Ectodermal cell (in vitro differentiated cells): ENCODE data around the gene CLDN5.
"Not testable (repeated sequence)": the region's sequence is repeated elsewhere in the genome, so short reads cannot be mapped to it uniquely, and the experiment has no call there.

Experiments used
- H3K27ac ChIP-seq: 2 replicates; pipeline ENCODE4 v1.7.0; 2013; ENCODE audit warnings: mild to moderate bottlenecking, low read depth, low read length; ENCODE audit not compliant: insufficient read depth, poor library complexity, severe bottlenecking
- H3K27me3 ChIP-seq: 2 replicates; pipeline ENCODE4 v1.7.0; 2013; ENCODE audit warnings: mild to moderate bottlenecking, low read length; ENCODE audit not compliant: insufficient read depth, control insufficient read depth, poor library complexity, severe bottlenecking
- H3K36me3 ChIP-seq: one replicate; pipeline ENCODE4 v1.7.0; 2013; ENCODE audit warnings: low read length; ENCODE audit not compliant: control insufficient read depth, insufficient read depth
- H3K4me1 ChIP-seq: one replicate; pipeline ENCODE4 v1.7.0; 2013; ENCODE audit warnings: low read length; ENCODE audit not compliant: control insufficient read depth, insufficient read depth
- H3K4me3 ChIP-seq: 2 replicates; pipeline ENCODE4 v1.7.0; 2013; ENCODE audit warnings: low read depth, low read length, control low read depth; ENCODE audit not compliant: insufficient read depth
- H3K9me3 ChIP-seq: 2 replicates; pipeline ENCODE4 v1.7.0; 2013; ENCODE audit warnings: mild to moderate bottlenecking, low read length, moderate library complexity; ENCODE audit not compliant: control insufficient read depth
- WGBS, 2 experiments: methylation state at CpG; one replicate each; pipeline ENCODE4 v1.1.7; 2013; ENCODE audit warnings: missing lambda C conversion rate in 2 of 2; 5-methylcytosine and 5-hydroxymethylcytosine counted together

Gene CLDN5

DNA sequence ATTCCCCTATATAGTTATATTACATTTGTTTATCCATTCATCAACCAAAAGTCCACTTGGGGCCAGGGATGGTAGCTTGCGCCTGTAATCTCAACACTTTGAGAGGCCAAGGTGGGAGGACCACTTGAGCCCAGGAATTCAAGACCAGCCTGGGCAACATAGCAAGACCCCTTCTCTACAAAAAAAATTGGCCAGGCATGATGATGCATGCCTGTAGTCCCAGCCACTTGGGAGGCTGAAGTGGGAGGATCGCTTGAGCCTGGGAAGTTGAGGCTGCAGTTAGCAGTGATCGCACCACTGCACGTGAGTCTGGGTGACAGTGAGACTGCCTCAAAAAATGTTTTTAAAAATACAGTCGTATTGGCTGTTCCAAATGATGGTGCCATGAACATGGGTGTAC lies 24.2 kb upstream of the CLDN5 start:
- H3K9me3 ChIP-seq, H3K27me3 ChIP-seq, H3K4me1 ChIP-seq, H3K36me3 ChIP-seq, H3K27ac ChIP-seq, H3K4me3 ChIP-seq: not testable (repeated sequence)
- WGBS, 2 experiments = 96 to 98% methylated on average over 5 of the region's 5 CpGs

DNA sequence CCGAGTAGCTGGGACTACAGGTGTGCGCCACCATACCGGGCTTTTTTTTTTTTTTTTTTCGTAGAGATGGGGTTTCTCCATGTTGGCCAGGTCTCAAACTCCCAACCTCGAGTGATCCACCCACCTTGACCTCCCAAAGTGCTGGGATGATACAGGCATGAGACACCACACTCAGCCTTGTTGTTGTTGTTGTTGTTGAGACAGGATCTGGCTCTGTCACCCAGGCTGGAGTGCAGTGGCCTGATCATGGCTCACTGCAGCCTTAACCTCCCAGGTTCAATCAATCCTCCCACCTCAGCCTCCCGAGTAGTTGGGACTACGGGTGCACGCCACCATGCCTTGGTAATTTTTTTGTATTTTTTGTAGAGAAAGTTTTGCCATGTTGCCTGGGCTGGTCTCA lies 23.4 kb upstream of the CLDN5 start:
- WGBS, 2 experiments = 95 to 96% methylated on average over 8 of the region's 8 CpGs
- Histone ChIP-seq H3K27ac (no peak overlapping the region), H3K27me3 (no peaks in the 10 kb centered on the region), H3K4me3 (no peak overlapping the region), H3K36me3 (no peaks in the 10 kb centered on the region), H3K9me3 (no peaks in the 10 kb centered on the region), H3K4me1 (no peaks in the 10 kb centered on the region)

DNA sequence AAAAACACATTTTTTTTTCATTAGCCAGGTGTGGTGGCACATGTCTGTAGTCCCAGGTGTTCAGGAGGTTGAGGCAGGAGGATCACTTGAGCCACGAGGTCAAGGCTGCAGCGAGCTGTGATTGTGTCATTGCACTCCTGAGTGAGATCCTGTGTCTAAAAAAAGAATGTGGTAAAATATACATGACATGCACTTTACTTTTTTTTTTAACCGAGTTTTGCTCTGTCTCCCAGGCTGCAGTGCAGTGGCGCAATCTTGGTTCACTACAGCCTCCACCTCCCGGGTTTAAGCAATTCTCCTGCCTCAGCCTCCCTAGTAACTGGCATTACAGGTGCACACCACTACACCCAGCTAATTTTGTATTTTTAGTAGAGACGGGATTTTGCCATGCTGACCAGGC lies 22.5 kb upstream of the CLDN5 start:
- no peaks in the 10 kb centered on the region for H3K9me3 ChIP-seq
- H3K27ac ChIP-seq = no peak overlapping the region
- no peaks in the 10 kb centered on the region for H3K4me1 ChIP-seq
- WGBS, 2 experiments = 84 to 86% methylated on average over 6 of the region's 6 CpGs
- no peak overlapping the region for H3K4me3 ChIP-seq
- no peaks in the 10 kb centered on the region for H3K27me3 ChIP-seq
- H3K36me3 ChIP-seq = no peaks in the 10 kb centered on the region

DNA sequence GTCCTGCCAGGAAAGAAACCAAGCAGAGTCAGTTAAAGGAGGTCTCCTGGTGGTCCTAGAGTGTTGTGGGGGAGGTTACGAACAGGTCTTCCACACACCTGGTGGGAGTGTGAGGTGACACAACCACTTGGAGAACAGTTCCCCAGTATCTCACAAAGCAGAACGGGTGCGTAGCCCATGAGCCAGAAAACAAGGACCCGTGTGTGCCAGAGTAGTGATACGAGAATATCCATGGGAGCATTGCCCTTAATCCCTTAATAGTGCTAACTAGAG lies 21.7 kb upstream of the CLDN5 start:
- H3K4me3 ChIP-seq = no peak overlapping the region
- H3K9me3 ChIP-seq = no peaks in the 10 kb centered on the region
- no peaks in the 10 kb centered on the region for H3K27me3 ChIP-seq
- no peak overlapping the region for H3K27ac ChIP-seq
- no peaks in the 10 kb centered on the region for H3K4me1 ChIP-seq
- 94 to 95% methylated on average over 5 of the region's 5 CpGs for WGBS, 2 experiments
- H3K36me3 ChIP-seq = no peaks in the 10 kb centered on the region

GRCh38 chr22:19543970-19544708 lies 19.9 kb upstream of the CLDN5 start:
- H3K4me1 ChIP-seq = no peaks in the 10 kb centered on the region
- H3K9me3 ChIP-seq = no peaks in the 10 kb centered on the region
- no peak overlapping the region for H3K27ac ChIP-seq
- WGBS, 2 experiments = 92 to 93% methylated on average over 16 of the region's 16 CpGs
- H3K27me3 ChIP-seq = no peaks in the 10 kb centered on the region
- H3K36me3 ChIP-seq = no peaks in the 10 kb centered on the region
- H3K4me3 ChIP-seq = no peak overlapping the region

DNA sequence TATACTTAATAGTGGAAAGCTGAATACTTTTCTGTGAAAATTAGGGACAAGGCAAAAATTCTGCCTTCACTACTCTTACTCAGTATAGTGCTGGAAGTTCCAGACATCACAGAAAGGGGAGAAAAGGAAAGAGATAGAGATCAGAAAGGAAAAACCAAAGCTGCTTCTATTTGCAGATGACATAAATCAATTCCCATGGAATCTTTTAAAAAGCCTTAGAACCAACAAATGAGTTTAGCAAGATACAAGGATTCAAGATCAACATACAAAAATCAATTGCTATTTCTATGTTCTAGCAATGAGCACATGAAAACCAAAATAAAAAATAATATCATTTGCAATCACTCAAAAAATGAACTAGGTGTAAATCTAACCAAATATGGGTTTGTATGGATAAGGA lies 16.2 kb upstream of the CLDN5 start:
- Histone ChIP-seq H3K36me3 (no peaks in the 10 kb centered on the region), H3K4me3 (no peak overlapping the region), H3K27me3 (no peaks in the 10 kb centered on the region), H3K27ac (no peak overlapping the region), H3K4me1 (no peaks in the 10 kb centered on the region), H3K9me3 (no peaks in the 10 kb centered on the region)

DNA sequence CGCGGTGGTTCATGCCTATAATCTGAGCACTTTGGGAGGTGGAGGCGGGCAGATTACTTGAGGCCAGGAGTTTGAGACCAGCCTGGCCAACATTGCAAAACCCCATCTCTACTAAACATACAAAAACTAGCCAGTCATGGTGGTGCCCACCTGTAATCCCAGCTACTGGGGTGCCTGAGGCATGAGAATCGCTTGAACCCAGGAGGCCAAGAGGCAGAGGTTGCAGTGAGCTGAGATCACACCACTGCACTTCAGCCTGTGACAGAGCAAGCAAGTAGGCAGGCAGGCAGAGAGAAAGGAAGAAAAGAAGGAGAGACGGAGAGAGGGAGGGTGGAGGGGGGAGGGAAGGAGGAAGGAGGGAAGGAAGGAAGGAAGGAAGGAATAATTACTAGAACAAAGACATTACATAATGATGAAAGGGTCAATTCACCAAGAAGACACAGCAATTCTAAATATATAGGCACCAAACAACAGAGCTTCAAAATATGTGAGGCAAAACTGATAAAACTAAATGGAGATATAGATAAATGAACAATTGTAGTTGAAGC lies 13.8 kb upstream of the CLDN5 start:
- H3K27ac ChIP-seq = no peak overlapping the region
- no peaks in the 10 kb centered on the region for H3K27me3 ChIP-seq
- no peaks in the 10 kb centered on the region for H3K36me3 ChIP-seq
- no peaks in the 10 kb centered on the region for H3K9me3 ChIP-seq
- no peak overlapping the region for H3K4me3 ChIP-seq
- H3K4me1 ChIP-seq = no peaks in the 10 kb centered on the region
- 87 to 91% methylated on average over 5 of the region's 5 CpGs for WGBS, 2 experiments

DNA sequence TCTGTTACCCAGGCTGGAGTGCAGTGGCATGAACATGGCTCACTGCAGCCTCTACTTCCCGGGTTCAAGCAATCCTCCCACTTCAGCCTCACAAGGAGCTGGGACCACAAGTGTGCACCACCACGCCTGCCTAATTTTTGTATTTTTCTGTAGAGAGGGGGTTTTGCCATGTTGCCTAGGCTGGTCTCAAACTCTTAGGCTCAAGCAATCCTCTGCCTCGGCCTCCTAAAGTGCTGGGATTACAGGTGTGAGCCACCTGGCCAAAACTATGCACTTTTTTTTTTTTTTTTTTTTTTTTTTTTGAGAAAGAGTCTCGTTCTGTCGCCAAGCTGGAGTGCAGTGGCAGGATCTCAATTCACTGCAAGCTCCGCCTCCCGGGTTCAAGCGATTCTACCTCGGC lies 12.4 kb upstream of the CLDN5 start:
- no peaks in the 10 kb centered on the region for H3K36me3 ChIP-seq
- no peaks in the 10 kb centered on the region for H3K27me3 ChIP-seq
- WGBS, 2 experiments = 91 to 93% methylated on average over 9 of the region's 9 CpGs
- no peaks in the 10 kb centered on the region for H3K9me3 ChIP-seq
- H3K4me1 ChIP-seq = no peaks in the 10 kb centered on the region
- no peak overlapping the region for H3K4me3 ChIP-seq
- H3K27ac ChIP-seq = no peak overlapping the region

- no peaks in the 10 kb centered on the region for H3K36me3 ChIP-seq
- 86 to 87% methylated on average over 3 of the region's 3 CpGs for WGBS, 2 experiments
- H3K4me3 ChIP-seq = no peak overlapping the region
- H3K27ac ChIP-seq = no peak overlapping the region
- H3K27me3 ChIP-seq = no peaks in the 10 kb centered on the region
- H3K9me3 ChIP-seq = no peaks in the 10 kb centered on the region
- no peaks in the 10 kb centered on the region for H3K4me1 ChIP-seq
Measured at GRCh38 chr22:19535001-19535400, 10.8 kb upstream of the CLDN5 start.

DNA sequence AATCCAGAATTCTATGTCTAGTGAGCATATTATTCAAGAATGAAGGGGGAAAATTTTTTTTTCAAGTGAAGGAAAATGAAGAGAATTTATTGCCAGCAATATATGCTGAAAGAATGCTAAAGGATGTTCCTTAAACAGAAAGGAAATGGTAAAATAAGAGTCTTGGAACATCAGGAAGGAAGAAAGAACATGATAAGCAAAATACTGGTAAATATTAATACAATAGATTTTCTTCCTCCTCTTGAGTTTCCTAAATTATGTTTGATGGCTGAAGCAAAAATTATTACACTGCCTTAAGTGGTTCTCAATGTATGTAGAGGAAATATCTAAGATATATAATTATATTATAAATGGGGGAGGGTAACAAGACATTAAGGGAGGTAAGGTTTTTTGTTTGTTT lies 9.6 kb upstream of the CLDN5 start:
- H3K27me3 ChIP-seq = no peaks in the 10 kb centered on the region
- H3K9me3 ChIP-seq = no peaks in the 10 kb centered on the region
- H3K4me1 ChIP-seq = no peaks in the 10 kb centered on the region
- H3K36me3 ChIP-seq = no peaks in the 10 kb centered on the region
- H3K4me3 ChIP-seq = no peak overlapping the region
- H3K27ac ChIP-seq = no peak overlapping the region
